Activated T-cell treated with anti-CD3 and anti-CD28 coated beads for 24 hours (primary cell): ENCODE data around the gene PGLYRP2.

ENCODE experiments used
- DNase-seq: peaks from one replicate; pipeline ENCODE4 v3.0.0-alpha.2; 2020; ENCODE audit warnings: low read depth

Gene PGLYRP2

DNA sequence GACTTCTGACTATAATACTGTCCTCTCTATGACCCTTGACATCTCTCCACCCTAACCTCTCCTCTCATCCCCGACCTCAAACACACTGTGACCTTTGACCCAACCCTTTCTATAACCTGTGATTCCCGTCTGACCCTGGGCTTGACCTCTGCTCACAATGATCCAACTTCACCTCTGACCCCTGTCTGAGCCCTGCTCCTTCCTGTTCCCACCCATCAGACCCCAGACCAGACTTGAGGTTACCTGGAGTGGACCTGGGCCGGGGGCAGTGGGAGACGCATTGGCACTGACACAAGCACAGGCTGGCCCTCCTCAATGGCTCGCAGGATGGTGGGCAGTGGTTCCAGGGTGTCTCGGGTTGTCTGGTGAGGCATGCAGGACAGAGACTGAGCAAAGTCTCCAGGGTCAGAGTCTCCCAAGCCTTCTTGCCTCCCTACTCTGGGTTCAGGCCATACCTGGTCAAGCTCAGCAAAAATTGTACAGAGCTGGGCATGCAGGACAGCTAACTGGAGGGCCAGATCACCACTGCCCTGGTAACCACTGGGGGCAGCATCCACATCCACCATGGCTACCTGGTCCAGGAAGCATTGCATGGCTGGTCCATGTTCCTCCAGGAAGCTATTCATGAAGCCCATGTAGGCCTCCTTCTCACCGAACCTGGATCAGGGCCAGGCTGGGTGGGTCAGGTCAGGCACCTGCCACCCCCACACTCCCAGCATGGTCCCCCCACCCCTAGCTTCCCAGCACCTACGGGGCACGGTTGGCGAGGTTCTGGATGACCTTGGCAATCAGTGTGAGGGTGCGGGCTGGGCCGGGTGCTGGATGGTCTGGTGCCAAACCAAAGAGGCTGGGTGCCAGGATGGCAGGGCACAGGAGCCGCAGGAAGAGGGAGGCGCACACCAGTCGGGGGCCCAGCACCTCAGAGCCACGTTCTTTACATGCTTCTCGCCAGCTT lies 25.1 kb downstream of the PGLYRP2 start:
- DNase-seq, result no peak

DNA sequence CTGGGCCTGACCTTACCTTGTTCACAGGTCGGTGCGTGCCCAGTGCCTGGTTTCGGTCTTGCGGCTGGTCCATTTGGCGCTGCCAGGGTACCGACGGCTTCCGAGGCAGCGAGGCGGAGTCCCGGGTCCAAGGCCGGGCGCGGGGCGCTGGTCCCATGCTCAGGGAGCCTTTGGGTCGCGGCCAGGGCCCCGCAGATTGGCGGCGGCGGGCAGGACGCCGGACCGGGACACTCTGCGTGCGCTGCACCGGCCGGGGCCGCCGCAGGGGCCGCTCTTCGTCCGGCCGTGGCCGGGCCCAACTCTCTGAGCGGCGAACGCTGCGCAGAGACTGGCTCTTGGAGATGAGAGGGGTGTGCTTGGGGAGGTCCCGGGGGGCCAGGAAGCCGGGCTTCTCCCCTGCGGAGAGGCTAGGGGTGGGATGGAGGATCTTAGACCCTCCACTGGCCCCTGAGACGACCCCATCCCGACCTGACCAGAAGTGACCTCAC lies 26.2 kb downstream of the PGLYRP2 start:
- DNase-seq, result no peak

DNA sequence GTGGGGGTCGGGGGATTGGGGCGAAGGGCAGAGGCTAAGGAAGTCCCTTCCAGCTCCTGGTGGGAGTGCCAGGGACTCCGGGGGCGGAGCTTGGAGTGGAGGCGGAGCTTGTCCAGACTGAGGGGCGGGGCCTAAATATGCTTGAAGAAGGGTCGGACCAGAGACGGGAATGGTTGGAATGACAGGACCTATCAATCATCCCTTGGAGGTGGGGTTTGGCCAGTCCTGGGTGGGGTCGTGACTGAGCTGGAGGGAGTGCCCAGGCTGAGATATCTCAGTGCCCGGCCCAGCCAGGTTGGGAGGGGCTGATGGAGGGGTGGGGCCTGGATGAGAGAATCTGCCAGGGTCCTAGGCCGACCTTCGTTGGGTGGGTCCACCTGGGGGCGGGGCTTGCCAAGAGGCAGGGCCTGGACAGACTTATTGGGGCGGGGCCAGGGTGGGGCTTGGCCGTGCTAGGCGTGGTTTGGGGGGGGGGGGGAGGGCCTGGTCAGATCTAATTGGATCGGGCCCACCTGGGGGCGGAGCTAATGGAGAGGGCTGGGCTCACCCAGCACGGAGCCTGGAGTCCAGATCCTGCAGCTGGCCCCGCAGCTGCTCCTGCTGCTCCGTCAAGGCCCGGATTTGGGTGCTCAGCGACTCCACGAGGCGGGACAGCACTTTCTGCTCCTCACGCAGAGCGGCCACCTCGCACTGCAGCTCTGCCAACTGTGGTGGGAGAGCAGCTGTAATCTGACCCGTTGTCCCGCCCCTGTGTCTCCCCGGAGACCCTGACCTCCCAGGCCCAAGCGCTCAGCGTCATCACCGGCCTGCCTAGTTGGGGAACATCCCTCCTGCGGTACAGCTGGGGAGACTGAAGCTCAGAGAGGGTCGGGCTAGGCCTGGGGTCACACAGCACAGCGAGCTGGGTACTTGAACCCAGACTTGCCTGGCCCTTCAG lies 26.9 kb downstream of the PGLYRP2 start:
- no peak for DNase-seq

DNA sequence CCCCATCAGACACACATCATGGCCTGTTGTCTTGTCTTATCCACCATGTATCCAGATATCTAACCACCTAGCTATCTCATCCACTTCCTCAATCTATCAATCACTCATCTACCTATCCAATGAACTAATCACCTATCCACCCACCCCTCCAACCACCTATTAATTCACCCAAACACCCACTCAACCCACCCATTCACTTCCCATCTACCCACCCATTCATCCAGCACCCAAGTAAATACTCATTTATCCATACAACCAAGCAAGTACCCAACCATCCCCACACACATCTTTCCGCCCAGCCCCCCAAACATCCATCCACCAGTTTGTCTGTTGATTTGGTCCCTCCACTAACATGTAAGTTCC lies 28.8 kb downstream of the PGLYRP2 start:
- no peak for DNase-seq

DNA sequence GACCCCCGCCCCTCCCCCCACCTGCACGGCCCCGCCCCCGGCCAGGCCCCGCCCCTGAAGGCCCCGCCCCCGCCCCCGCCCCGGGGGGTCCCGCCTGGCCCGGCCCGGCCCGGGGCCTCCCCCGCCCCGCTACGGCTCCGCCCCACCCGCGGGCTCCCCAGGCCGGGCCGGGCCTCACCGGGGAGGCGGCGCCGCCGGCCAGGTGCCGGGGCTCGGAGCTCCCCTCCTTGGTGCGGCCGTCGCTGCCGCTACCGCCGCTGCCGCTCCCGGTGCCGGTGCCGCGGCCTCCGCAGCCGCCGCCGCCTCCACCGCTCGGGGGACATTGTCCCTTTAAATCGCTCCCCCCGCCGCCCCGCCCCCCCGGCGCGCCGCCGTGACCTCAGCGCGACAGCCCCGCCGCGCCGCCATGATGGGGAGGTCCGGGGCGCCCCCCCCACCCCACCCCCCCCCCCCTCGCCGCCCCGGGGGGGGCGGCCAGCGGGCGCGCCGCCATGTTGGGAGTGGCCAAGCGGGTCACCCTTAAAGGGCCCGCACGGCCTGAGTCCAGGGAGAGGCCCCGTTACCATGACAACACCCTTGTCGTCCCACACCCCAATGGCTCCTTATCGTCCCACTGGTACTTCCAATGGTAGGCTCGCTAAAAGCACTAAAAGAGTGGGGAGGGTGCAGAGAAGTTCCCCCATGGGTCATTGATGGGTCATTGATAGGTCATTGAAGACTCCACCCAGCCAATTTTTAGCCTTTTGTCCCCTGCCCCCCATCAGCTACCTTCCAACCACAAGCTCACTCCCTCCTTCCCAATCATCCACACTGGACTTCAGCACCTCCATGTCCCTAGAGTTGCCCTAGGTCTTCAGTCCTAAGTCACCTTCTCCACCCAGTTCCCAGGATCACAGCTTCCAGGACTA lies 29.4 kb downstream of the PGLYRP2 start, which contains the start of gene WIZ:
WIZ (minus strand) TSS at position 337 of the 908 bp plus-strand sequence. CDS start 1,649 bp downstream, outside the sequence.
- DNase-seq, result peak; percentile 80

DNA sequence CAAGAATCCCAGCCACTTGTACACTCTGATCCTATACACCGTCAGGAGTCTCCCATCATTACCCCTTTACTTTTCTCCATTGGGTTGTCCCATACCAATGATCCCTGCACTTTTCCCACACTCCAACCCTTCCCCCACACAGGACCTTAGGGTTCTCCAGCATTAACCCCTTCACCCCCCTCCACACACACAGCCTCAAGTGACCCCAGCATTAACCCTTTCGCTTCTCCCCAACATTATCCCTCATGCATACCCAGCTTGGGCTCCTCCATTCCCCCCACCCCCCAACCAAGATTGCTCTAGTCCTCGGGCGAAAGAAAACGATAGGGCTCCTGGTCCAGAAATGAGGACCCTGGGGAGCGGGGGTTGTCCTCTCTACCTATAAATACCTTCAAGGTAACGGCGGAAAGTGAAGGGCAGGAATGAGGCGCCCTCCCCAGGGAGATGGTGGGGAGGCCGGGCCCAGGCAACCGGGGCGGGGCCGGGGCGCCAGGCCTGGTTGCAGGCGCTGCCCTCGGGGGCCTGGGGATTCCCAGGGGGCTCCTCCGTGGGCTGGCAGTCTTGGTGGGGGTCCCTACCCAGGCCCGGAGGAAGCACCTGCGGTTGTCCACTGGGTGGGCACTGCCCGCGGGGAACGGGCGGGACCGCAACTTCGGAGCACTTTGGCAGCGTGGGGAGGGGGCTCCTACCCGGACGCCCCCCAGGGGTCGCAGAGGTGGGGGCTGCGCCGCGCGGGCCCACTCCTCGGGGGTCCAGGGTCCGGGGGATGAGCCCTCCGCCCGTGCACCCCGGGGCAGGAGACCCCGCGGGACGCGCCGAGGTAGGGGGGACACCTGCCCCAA lies 30.3 kb downstream of the PGLYRP2 start:
- no peak for DNase-seq

DNA sequence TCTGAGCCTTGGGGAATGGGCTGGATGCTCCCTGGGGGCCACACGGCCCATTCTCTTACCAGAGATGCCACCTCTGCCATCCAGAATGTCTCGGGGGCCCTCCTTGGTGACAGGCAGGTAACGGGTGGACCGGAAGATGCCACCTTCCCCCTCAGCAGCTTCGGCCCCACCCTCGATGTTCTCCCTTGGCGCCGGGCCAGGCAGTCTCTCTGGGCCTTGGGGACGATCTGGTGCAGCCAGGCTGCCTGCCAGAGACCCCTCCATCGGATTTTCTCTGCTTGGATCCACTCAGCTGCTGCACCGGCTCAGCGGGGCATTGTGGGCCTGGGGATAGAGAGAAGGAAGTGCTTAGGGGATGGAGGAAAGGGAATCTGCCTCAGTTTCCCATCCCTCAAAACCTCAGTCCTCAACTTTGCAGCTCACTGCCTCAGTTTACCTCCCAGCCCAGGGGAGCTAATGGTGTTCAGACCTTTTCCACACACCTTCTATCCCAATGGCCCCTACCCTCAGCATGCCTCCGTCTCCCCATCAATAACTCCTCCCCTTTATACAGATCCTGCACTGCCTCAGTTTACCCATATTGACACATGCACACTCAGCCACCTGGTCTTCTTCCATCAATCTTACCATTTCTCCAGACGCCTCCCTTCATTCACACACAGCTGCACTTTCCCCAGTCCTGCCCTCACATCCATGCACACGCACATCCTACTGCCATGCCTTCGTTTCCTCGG lies 31.1 kb downstream of the PGLYRP2 start:
- DNase-seq, result no peak

DNA sequence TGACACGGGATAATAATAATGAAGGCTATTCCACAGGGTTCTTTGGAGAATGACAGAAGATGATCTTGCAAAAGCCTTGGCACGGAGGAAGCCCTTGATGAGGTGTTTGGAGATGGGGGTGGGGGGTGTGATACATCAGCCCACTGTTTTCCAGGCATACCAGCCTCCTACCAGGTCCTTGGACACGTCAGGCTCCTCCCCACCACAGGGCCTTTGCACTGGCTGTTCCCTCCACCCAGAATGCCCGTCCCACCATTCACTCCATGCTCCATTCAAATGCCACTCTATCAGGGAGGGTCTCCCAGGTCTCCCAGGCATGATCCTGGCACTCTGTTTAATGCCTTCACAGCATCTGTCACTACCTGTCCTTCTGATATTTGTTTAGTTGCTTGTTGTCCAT lies 32.2 kb downstream of the PGLYRP2 start:
- no peak for DNase-seq

DNA sequence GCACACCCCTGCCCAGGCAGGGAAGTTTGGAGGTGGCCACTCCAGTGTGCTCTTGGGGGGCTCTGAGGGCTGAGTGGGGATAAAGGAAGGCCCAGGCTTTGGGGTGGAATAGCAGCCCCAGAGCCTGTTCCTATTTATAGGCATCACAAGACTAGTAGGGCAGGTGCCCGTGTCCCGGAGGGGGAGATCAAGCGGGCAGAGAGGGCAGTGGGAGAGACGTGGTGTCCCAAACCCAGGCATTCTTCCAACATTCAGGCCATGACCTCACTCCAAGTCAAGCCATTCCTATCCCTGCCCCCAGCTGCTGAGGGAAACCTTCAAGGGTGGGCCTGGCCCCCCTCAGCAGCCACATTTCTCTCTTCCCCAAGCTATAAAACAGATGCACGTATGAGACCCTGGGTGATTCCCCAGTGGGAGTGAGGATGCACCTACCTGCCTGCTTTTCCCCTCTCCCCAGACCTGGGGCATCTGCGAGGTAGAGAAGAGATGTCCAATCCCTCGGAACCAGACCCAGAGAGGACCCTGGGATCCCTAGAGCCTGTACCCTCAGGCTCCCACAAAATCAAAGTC lies 33.4 kb downstream of the PGLYRP2 start:
- DNase-seq, result no peak

DNA sequence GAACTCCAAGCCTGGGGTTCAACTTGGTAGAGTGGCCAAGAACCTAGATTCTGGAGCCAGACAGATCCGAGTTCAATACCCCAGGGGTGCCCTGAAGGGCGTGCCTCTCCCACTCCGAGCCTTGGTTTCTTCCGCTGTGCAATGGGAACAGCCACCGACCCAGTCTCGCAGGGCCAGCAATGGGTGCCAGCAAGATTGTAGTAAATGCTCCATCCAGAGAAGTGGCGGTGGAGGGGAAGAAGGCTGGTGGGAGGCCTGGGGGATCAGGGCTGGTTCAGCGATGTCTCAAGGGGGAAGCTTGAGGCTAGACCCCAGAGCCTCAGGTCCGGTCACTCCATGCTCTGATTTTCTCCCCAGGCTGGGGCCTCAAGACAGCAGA lies 34.1 kb downstream of the PGLYRP2 start:
- DNase-seq, result no peak

DNA sequence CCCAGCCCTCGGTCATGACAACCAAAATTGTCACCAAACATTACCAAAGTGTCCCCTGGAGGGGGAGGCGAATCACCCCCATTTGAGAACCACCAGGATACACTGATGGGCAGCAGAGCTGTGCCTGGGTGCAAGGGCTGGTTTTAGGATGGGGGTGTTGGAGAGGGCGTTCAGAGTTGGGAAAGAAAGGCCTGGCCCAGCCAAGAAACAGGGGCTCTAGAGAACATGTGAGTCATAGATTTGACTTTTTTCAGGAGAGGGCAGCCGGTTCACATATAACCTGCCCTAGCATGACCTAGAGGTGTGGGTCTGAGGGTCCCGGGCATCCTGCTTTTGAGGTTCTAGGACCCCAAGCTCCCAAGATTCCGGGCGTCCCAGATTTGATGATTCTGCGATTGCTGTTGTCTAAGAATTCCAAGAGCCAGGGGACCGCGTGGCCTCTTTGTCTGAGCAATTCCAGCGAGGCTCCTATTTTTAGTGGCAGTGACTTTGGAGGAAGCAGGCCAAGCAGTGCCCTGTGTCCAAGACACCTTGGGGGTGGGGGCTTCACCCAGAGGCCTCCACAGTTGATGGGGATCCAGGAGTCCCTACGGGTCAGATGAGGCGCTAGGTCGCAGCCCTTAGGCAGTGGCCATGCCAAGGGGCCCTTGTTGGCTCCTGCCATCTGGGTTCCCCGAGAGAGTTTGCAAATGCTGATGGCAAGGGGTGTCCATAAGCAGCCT lies 34.6 kb downstream of the PGLYRP2 start:
- DNase-seq, result no peak

DNA sequence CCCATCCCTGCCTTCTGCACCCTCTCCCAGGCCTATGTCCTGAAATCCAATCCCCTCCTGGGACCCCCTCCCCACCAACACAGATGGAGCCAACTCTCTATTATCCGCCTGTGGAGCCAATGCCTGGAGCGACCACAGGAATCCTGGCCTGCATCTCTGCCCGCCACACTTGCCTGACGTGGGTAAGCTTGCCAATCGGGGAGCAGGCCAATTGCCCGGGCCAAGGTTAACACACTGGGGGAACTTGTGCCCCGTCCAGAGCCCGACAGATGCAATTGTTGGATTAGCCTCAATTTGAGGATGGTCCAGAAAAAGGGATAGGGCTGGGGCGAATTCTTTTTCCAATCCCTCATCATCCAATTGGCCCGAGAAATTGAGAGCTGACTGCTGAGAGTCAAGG lies 35.5 kb downstream of the PGLYRP2 start:
- no peak for DNase-seq

DNA sequence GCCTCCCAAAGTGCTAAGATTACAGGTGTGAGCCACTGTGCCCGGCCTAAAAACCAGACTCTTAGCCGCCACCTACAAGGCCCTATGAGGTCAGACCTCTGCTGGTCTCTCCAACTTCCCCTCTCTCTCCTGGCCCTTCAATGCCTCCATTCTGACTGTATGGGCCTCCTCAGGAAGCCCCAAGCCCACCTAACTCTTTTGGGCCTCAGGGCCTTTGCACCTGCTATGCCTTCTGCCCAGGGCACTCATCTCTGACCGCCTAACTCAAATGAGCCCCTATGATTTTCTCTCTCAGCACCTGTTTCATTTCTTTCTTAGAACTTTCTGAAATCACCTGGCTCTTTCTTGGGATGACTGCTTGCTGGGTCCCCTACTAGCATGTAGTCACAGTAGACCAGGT lies 36.0 kb downstream of the PGLYRP2 start:
- no peak for DNase-seq

DNA sequence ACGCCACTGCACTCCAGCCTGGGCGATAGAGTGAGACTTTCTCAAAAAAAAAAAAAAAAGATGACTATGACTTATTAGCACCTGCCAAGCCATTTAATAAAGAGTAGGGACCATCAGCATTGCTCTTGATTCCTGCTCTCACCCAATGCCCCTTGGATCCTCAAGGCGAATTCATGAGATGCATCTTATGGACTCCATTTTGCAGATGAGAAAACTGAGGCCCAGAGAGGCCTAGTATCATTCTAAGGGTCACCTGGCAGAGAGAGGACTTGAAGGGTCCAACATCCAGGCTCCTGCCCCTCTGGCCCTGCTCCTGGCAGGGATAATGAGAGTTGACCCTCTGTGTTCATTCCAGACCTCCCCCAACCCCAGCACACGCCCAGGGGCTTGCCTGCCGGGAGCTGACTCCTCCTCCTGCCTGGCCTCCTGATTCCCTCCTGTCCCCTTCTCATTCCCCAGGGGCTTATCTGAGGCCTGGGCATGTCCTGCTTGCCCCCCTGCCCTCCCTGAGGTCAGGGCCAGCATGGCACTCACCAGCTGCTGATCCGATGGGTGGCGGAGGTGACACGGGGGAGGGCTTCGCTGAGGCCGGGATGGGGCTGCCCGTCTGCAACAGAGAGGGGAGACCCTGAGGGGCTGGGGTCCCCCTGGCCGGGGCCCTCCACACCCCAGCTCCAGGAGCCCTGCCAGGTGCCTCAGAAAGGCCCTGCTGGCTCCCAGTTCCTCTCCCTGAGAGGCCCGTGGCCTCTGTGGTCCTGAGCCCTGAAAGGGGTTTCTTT lies 37.0 kb downstream of the PGLYRP2 start:
- DNase-seq, result no peak

DNA sequence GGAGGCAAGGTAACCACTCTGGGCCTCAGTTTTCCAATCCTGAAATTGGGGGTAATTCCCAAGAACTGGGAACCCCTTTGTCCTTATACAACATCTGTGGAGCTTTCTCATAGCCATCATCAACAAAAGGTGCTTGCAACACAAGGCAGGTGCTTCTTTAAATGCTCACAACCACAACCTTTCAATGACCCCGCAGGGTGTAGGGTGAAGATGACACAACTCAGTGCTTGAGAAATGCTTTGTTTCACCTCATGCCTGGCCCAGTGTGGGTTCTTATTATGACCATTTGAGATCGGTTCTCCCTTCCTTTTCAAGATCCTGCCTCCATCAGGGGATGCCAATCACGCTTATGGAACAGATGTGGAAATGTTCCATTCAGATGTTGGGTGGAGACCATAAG lies 38.0 kb downstream of the PGLYRP2 start:
- no peak for DNase-seq

DNA sequence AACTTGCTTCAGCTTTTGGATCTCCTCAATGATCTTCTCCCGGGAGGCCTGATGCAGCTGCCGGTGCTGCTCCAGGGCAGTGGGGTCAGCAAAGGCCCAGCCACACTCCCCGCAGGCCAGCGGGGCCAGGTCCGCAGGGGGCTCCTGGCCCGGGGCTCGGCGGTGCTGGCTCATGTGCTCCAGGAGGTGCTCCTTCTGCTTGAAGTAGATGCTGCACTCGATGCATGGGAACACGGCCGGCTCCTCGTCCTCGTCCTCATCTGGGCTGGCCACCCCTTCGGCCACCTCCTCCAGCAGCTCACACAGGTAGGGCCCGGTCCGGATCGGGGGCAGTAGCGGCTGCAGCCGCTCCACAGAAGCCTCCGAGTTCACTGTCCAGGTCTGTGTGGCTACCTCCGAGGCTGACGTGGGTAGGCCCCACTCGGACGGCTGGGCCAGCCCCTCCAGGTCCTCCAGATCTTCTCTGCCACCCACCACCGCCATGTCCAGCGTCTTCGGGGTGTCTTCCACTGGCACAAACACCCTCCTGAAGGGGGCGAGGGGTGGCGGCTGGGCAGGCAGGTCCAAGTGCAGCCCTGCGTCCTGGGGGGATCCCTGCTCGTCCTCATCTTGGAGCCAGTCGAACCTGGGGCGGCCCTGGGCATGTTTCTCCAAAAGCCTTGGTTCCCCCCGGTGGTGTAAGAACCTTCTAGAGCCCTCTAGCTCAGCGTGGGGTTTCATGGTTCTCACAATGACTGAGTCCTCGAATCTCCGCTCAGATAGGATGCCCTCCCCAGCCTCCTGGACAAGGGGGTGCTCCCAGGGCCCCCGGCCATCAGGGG lies 39.3 kb downstream of the PGLYRP2 start:
- DNase-seq, result no peak

DNA sequence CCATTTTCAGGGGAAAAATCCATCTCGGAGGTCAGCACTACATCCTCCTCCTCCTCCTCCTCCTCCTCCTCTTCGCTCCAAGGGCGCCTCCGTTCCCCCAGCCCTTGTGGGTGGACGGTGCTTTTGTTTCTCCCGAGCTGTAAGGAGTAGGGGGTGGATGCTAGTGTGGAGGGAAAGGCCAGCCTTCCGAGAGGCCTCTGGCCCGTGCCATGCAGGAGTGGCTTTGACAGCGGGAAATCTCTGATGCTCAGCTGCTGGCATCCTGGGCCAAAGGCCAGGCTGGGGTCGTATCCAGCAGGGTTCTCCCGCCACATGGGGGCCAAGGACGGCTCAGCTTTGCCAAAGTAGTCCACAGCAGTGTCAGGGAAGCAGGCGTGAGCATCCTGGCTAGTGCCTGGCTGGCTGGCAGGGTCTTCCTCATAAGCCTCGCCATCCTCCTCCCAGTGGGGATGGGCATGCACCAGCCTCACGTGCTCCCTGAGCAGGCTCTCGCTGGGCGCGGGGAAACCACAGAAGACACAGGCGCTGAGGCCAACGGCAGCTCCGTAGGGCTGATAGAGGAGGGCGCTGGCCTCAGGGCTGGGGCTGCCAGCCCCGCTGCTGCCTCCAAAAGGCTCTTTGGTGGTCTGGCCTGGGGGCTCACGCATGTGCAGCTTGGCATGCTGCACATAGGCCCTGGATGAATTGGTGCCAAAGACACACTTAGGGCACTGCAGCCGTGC lies 40.1 kb downstream of the PGLYRP2 start:
- DNase-seq, result no peak
